Right atrium auricular region (tissue), 2 donors: ENCODE measurements around the gene GNB2. TPM values are rescaled to one million over a fixed set of nuclear protein-coding genes. Genes with fewer than 3 reads are reported as not detected.
A peak's percentile ranks its signal among the peaks of the same experiment; 100 is the strongest.

Source experiments
- DNase-seq: peaks from one replicate; pipeline ENCODE4 v3.0.0-alpha.2; 2019; ENCODE audit warnings: low spot score
- H3K27ac ChIP-seq, 2 donors: fragments of 200-600 bp; sonication (generic); 1 replicate in 1 of 2; 2 replicates in 1 of 2; pipeline ENCODE4 v1.5.1; 2016 to 2019
- H3K27me3 ChIP-seq, 2 donors: fragments of 200-600 bp; sonication (generic); one replicate each; pipeline versions ENCODE4 v1.5.1 to v1.6.0; 2017 to 2019
- H3K36me3 ChIP-seq: fragments of 200-600 bp; sonication (generic); one replicate; pipeline ENCODE4 v1.5.1; 2016
- H3K4me1 ChIP-seq, 2 donors: fragments of 200-600 bp; sonication (generic); one replicate each; pipeline versions ENCODE4 v1.5.1 to v1.6.0; 2017 to 2019
- H3K4me3 ChIP-seq, 2 donors: fragments of 200-600 bp; sonication (generic); 1 replicate in 1 of 2; 2 replicates in 1 of 2; pipeline ENCODE4 v1.5.1; 2017 to 2019; ENCODE audit warnings: mild to moderate bottlenecking in 1 of 2, moderate library complexity in 1 of 2
- H3K9me3 ChIP-seq, 2 donors: fragments of 200-600 bp; sonication (generic); one replicate each; pipeline ENCODE4 v1.5.1; 2019
- total RNA-seq, 2 donors: library from RNA; depleted of rRNA; stranded (reverse); fragments of >200 nt; gene quantifications; one replicate each; pipeline ENCODE4 v1.1.0, GENCODE V29; 2016
- TF ChIP-seq, protein P1 (sequence below), 2 donors: fragments of 200-600 bp; sonication (generic); IDR thresholded peaks; one replicate each; pipeline ENCODE4 v1.5.1; 2019; ENCODE audit warnings: antibody characterized with exemption in 2 of 2

GNB2 gene
- total RNA-seq, 2 donors from 2014 or later, result 96.2 to 169 TPM

DNA sequence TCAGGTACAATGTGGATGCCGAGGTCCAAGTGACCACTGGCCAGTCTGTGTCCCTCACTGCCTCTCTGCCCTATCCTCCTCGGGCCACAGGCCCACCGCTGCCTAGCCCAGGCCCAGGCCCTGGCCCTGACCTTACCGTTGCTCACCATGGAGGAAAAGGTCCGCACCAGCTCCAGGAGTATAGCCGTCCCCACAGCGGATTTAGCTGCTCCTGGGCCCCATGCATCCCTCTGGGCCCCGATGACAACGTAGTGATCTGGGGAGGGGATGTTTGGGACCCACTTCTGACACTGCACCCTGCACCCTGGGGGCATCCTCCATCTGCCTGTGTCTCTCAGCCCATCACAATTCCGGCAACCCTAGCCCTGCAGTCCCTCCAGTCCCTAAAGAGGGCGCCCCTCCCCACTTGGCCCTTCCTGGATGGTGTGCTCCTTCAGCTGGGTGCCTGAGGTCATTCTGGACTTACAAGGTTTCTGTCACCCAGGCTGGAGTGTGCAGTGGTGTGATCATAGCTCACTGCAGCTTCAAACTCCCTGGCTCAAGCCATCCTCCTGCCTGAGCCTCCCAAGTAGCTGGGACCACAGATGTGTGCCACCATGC is 44.3 kb upstream of the GNB2 start:
- H3K9me3 ChIP-seq, result no peaks in the 10 kb centered on the region
- no peaks in the 10 kb centered on the region for H3K36me3 ChIP-seq
- no peaks in the 10 kb centered on the region for H3K27me3 ChIP-seq
- no peak overlapping the region for H3K27ac ChIP-seq
- no peak for DNase-seq
- H3K4me1 ChIP-seq, result peaks cover 0 to 17% of the 10 kb centered on the region in 2 donors
- TF ChIP-seq, protein P1, sequence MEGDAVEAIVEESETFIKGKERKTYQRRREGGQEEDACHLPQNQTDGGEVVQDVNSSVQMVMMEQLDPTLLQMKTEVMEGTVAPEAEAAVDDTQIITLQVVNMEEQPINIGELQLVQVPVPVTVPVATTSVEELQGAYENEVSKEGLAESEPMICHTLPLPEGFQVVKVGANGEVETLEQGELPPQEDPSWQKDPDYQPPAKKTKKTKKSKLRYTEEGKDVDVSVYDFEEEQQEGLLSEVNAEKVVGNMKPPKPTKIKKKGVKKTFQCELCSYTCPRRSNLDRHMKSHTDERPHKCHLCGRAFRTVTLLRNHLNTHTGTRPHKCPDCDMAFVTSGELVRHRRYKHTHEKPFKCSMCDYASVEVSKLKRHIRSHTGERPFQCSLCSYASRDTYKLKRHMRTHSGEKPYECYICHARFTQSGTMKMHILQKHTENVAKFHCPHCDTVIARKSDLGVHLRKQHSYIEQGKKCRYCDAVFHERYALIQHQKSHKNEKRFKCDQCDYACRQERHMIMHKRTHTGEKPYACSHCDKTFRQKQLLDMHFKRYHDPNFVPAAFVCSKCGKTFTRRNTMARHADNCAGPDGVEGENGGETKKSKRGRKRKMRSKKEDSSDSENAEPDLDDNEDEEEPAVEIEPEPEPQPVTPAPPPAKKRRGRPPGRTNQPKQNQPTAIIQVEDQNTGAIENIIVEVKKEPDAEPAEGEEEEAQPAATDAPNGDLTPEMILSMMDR (IDR thresholded peaks at IDR 0.05), result no peak
- no peak overlapping the region for H3K4me3 ChIP-seq

DNA sequence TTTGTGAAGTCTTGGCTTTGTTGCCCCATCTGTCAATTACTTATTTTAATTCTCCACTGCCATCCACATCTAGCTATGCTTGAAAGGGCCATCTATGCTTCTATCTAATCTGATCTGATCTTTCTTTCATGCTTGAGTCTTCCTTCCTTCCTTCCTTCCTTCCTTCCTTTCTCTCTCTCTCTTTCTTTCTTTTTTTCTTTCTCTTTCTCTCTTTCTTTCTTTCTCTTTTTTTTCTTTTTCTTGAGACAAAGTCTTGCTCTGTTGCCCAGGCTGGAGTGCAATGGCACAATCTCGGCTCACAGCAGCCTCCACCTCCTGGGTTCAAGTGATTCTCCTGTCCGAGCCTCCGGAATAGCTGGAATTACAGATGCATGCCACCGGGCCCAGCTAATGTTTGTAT is 43.5 kb upstream of the GNB2 start:
- H3K9me3 ChIP-seq, result no peaks in the 10 kb centered on the region
- DNase-seq, result no peak
- TF ChIP-seq, protein P1 (IDR thresholded peaks at IDR 0.05), result no peak
- peaks cover 0 to 17% of the 10 kb centered on the region in 2 donors for H3K4me1 ChIP-seq
- no peaks in the 10 kb centered on the region for H3K27me3 ChIP-seq
- H3K4me3 ChIP-seq, result no peak overlapping the region
- H3K27ac ChIP-seq, result no peak overlapping the region
- no peaks in the 10 kb centered on the region for H3K36me3 ChIP-seq

DNA sequence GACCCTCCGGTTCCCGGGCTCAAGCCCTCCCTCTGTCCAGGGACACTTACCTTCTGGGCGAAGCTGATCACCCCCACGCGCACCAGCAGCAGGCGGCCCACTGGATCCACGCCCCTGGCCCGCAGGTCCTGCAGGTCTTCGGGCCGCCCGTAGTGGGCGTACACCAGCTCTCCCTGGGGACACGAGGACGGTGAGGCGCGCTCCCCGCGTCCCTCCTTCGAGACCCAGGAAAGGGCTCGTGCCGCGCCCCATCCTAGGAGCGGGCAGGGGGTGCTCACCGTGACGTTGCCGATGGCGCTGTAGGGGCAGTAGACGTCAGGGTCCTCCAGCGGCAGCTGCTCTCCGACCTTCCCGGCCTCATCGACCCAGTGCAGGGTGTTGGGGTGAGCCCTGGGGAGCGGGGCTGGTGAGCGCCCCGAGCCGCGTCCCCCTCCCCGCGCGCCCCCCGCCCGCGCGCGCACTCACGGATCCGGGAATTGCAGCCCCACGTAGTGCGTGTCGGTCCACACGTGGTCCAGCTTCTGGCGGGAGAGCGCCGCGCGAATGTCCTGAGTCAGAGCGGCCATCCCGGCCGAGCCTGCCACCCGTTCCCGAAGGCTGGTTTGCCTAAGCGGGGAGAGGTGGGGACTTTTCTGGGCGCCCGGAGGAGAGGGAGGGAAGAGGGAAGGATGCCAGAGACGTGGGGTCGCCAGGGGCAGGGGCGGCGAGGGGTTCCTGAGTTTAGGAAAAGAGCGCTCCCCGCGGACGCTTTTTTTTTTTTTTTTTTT is 40.4 kb upstream of the GNB2 start:
- Histone ChIP-seq H3K4me1 (peaks cover 0 to 8% of the 10 kb centered on the region in 2 donors), H3K27me3 (no peaks in the 10 kb centered on the region), H3K4me3 (peak overlapping the region; percentile 32 to 48), H3K36me3 (no peaks in the 10 kb centered on the region), H3K9me3 (no peaks in the 10 kb centered on the region), H3K27ac (peak overlapping the region in 1 of 2 donors; percentile 4)
- DNase-seq, result peak; percentile 61
- TF ChIP-seq, protein P1 (IDR thresholded peaks at IDR 0.05), result peak; percentile 19 to 36

DNA sequence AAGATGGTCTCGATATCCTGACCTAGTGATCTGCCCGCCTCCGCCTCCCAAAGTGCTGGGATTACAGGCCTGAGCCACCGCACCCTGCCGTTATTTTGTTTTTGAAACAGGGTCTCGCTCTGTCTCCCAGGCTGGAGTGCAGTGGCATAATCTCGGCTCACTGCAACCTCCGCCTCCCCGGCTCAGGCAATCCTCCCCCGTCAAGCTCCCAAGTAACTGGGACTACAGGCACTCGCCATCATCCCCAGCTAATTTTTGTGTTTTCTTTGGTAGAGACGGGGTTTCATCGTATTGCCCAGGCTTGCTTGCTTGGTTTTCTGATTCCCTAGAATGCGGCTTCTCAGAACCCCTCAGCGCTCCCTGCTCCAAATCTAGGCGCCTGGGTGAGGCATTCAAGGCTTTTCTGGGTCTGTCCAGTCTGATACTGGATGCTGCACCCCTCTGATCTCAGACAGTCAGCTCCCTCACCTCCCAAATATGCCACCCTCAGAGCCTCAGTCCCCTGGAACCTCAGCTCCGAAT is 33.5 kb upstream of the GNB2 start:
- Histone ChIP-seq H3K9me3 (no peaks in the 10 kb centered on the region), H3K27me3 (no peaks in the 10 kb centered on the region)

DNA sequence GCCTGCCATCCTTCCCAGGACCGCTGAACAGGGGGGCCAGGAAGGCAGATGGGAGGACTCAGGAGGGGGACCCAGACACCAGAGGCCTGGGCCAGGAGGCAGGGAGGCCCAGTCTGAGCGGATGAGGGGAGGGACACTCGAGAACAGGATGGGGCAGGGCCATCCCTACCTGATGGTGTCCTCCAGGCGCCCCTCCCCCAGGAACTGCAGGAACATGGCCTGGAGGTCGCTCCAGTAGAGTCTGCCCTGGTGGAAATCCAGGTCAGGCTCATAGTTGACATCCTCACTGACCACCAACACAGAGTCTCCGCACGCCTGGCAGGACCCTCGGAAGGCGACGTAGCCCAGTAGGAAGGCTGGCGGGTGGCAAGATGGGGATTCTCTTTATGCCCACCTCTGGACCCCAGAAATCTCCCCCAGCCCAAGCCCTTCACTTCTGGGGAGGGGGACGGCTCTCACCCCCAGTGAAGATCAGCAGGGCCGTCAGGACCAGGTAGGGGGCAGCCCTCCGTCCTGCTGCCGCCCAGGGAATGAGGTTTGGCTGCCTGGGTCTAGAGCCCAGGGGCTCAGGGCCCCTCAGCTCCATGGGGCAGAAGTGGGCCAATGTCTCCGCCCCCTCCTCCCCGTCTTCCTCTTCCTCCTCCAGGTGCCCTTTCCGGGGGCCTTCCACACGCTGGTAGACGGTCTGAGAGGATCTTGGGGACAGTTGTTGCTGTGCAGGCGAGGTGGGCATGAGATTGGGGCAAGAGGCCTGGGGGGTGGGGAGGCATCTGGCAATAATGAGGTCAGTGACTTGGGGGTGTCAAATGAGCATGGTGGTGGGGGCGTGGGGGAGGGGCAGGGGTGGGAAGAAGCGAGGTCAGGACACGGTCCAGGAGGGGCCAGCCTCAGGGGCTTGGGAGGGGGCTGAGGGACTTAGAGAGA is 32.8 kb upstream of the GNB2 start:
- TF ChIP-seq, protein P1 (IDR thresholded peaks at IDR 0.05), result no peak
- H3K9me3 ChIP-seq, result no peaks in the 10 kb centered on the region

More for the DNA sequence above, 33.5 kb upstream of the GNB2 start:
- TF ChIP-seq, protein P1 (IDR thresholded peaks at IDR 0.05), result no peak
- no peaks in the 10 kb centered on the region for H3K4me1 ChIP-seq
- H3K36me3 ChIP-seq, result no peaks in the 10 kb centered on the region
- no peak overlapping the region for H3K27ac ChIP-seq
- DNase-seq, result no peak
- no peak overlapping the region for H3K4me3 ChIP-seq

More for the DNA sequence above, 32.8 kb upstream of the GNB2 start:
- no peaks in the 10 kb centered on the region for H3K4me1 ChIP-seq
- no peaks in the 10 kb centered on the region for H3K36me3 ChIP-seq
- no peak for DNase-seq
- no peaks in the 10 kb centered on the region for H3K27me3 ChIP-seq
- no peak overlapping the region for H3K27ac ChIP-seq
- H3K4me3 ChIP-seq, result no peak overlapping the region
